Measurements from ENCODE around the gene NEURL2.
"Not testable (repeated sequence)": the region's sequence is repeated elsewhere in the genome, so short reads cannot be mapped to it uniquely, and the experiment has no call there.

NEURL2 gene

GRCh38 chr20:45890985-45891983 is at the start of gene NEURL2, which contains the start of gene CTSA:
TSS of gene NEURL2 (minus strand) at chr20:45891208. CDS start at chr20:45890991, 217 bp downstream.
TSS of gene CTSA (plus strand) at chr20:45891335. CDS start at chr20:45891569, 234 bp downstream.
- DNase-seq (ENCODE audit: low spot score): peak; percentile 93

- DNase-seq (ENCODE audit: low spot score): no peak
Observed at GRCh38 chr20:45940469-45940868, 49.5 kb upstream of the NEURL2 start.

- DNase-seq (ENCODE audit: low spot score): no peak
Observed at GRCh38 chr20:45940053-45940452, 49.0 kb upstream of the NEURL2 start.

- no peak for DNase-seq (ENCODE audit: low spot score)
Observed at GRCh38 chr20:45938727-45939438, 47.9 kb upstream of the NEURL2 start.

- DNase-seq (ENCODE audit: low spot score): no peak
Observed at GRCh38 chr20:45937765-45938164, 46.8 kb upstream of the NEURL2 start.

- no peak for DNase-seq (ENCODE audit: low spot score)
Observed at GRCh38 chr20:45935416-45936046, 44.5 kb upstream of the NEURL2 start.

- peak; percentile 99 for DNase-seq (ENCODE audit: low spot score)
Observed at GRCh38 chr20:45934586-45935415, 43.8 kb upstream of the NEURL2 start, which contains the start of gene PCIF1. TSS of gene PCIF1 (plus strand) at chr20:45934683. CDS start at chr20:45939000, 4,317 bp downstream.

- peak; percentile 57 for DNase-seq (ENCODE audit: low spot score)
Observed at GRCh38 chr20:45934046-45934585, 43.1 kb upstream of the NEURL2 start.

- peak; percentile 64 for DNase-seq (ENCODE audit: low spot score)
Observed at GRCh38 chr20:45933266-45934045, 42.4 kb upstream of the NEURL2 start.

GRCh38 chr20:45931680-45932079 is 40.7 kb upstream of the NEURL2 start:
- DNase-seq (ENCODE audit: low spot score): not testable (repeated sequence)

GRCh38 chr20:45927071-45927878 is 36.3 kb upstream of the NEURL2 start:
- DNase-seq (ENCODE audit: low spot score): no peak

GRCh38 chr20:45926731-45927070 is 35.7 kb upstream of the NEURL2 start:
- DNase-seq (ENCODE audit: low spot score): no peak

GRCh38 chr20:45925821-45926506 is 35.0 kb upstream of the NEURL2 start:
- DNase-seq (ENCODE audit: low spot score): no peak

- no peak for DNase-seq (ENCODE audit: low spot score)
Observed at GRCh38 chr20:45924391-45925261, 33.6 kb upstream of the NEURL2 start.

GRCh38 chr20:45921337-45922189 is 30.6 kb upstream of the NEURL2 start:
- no peak for DNase-seq (ENCODE audit: low spot score)

- DNase-seq (ENCODE audit: low spot score): no peak
Observed at GRCh38 chr20:45920462-45921336, 29.7 kb upstream of the NEURL2 start.

Data from germinal center (tissue), 1 donor.